Adipose tissue (tissue), 3 donors: ENCODE data around the gene ATRN. TPM values are rescaled to one million over a fixed set of nuclear protein-coding genes. Genes with fewer than 3 reads are reported as not detected.
"Not testable (repeated sequence)": the region's sequence is repeated elsewhere in the genome, so short reads cannot be mapped to it uniquely, and the experiment has no call there.

Experiments used
- H3K27ac ChIP-seq: one replicate; pipeline ENCODE4 v1.5.1; 2013; ENCODE audit warnings: low read depth, low read length
- WGBS, 3 donors: extraction: QIAGEN DNeasy Blood & Tissue Kit; methylation state at CpG; one replicate each; pipeline ENCODE4 v1.1.7; 2013; 5-methylcytosine and 5-hydroxymethylcytosine counted together
- polyA plus RNA-seq, 3 donors: library from polyadenylated mRNA; stranded (reverse); fragments of 200-250 nt; gene quantifications; one replicate each; pipeline ENCODE4 v1.2.3, GENCODE V29; 2013
- donor health status: healthy with polysubstance abuse.
- donor health status: Bipolar disorder and iron deficiency.
- donor health status: healthy.

ATRN gene
- 10 to 100 TPM in 1 of 3 donors, 1 to 10 TPM in 2; 4.3 to 11.6 (median 9.4) TPM for polyA plus RNA-seq

GRCh38 chr20:3470627-3471396 is at the start of gene ATRN:
Gene ATRN, plus strand, starts transcription at chr20:3471018. Its CDS starts 90 bp downstream, at chr20:3471108.
- no peak within 1 kb of the TSS for H3K27ac ChIP-seq
- 0% methylated on average over 61 to 95 of the region's 95 CpGs for WGBS, 3 donors

DNA sequence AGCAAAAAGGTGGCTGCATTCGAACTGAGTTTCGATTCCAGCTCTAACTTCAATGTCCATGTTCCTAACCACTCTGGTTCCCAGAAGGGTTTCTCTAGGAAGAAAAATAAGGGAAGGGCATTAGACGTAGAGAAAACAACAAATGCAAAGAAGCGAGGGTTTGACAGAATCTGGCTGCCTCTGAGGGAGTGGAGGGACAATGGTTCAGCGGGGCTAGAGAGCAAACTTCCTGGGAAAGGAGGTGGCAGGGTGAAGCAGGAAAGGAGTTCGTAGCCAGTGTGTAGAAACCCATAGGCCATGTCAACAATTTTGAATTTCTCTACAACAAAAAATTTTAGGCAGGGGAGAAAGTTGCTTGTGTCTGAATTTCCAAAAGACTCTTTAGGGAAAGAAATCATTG is 48.8 kb upstream of the ATRN start:
- H3K27ac ChIP-seq, result no peak overlapping the region

GRCh38 chr20:3423126-3423525 is 47.7 kb upstream of the ATRN start:
- WGBS, 3 donors, result 50 to 73% (median 59%) methylated on average over 5 of the region's 5 CpGs
- H3K27ac ChIP-seq, result no peak overlapping the region

More for the DNA sequence above, 48.8 kb upstream of the ATRN start:
- 77 to 92% (median 81%) methylated on average over 6 of the region's 6 CpGs for WGBS, 3 donors

- not testable (repeated sequence) for H3K27ac ChIP-seq
- 72 to 92% (median 81%) methylated on average over 4 of the region's 4 CpGs for WGBS, 3 donors
These were observed 44.1 kb upstream of the ATRN start for GRCh38 chr20:3426766-3427165.

DNA sequence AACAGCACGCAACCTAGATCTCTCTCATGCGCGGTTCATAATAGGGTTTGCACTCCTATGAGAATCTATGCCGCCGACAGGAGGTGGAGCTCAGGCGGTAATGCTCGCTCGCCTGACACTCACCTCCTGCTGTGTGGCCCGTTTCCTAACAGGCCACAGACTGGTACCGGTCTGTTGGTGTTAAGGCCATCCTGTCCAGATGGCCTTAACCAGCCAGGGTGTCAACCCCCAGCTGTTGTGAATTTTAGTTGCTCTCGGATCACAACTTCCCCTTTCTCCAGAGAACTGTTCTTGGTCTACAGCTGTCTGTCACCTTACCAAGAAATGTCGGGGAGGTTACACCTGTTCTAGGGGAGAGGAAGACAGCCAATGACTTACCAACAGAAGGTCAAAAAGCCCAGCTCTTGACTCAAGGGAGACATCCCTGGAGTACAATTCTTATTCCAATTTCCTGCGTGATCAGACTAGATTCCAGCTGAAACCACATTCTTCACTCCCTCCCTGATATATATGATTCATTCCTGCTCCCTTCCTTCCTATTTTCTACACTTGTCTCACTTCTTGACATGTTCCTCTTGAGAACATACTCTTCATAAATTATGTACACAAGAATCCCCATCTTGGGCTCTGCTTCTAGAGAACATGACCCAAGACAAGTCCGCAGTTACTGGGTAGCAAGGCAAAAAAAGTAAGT is 40.3 kb upstream of the ATRN start:
- 53 to 81% (median 55%) methylated on average over 14 of the region's 14 CpGs for WGBS, 3 donors
- H3K27ac ChIP-seq, result no peak overlapping the region

GRCh38 chr20:3431109-3431508 is 39.7 kb upstream of the ATRN start:
- H3K27ac ChIP-seq, result no peak overlapping the region
- WGBS, 3 donors, result 92 to 95% (median 93%) methylated on average over 4 of the region's 4 CpGs

- WGBS, 3 donors, result 87 to 88% (median 87%) methylated on average over 3 of the region's 3 CpGs
- no peak overlapping the region for H3K27ac ChIP-seq
These were observed 38.0 kb upstream of the ATRN start for GRCh38 chr20:3432844-3433243.

- 71 to 80% (median 76%) methylated on average over 3 of the region's 3 CpGs for WGBS, 3 donors
- H3K27ac ChIP-seq, result no peak overlapping the region
These were observed 37.1 kb upstream of the ATRN start for GRCh38 chr20:3433744-3434143.

- 76 to 95% (median 85%) methylated on average over 6 of the region's 6 CpGs for WGBS, 3 donors
- no peak overlapping the region for H3K27ac ChIP-seq
These were observed 36.6 kb upstream of the ATRN start for GRCh38 chr20:3434232-3434631.

DNA sequence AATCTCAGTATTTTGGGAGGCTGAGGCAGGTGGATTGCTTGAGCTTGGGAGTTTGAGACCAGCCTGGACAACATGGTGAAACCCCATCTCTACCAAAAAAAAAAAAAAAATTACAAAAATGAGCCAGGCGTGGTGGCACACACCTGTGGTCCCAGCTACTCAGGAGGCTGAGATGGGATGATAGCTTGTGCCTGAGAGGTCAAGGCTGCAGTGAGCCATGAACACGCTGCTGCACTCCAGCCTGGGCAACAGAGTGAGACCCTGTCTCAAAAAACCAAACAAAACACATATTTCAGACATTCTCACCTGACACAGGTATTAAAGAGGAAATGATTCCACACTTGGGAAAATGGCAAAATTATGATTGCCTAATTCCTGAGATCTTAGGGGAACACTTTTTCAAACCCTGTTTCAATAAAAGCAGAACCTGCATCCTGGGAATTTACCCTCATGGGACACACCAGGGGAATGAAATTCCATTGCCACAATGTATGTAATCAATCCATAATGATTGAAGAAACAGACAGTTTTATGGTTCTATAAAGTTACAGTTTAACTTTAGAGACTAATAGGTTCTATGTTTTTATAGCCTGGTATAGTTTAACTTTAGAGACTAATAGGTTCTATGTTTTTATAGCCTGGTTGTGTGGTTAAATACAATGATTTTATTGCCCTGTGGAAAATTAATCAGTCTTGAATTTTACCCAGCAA is 33.8 kb upstream of the ATRN start:
- H3K27ac ChIP-seq, result no peak overlapping the region
- 82 to 90% (median 89%) methylated on average over 2 of the region's 2 CpGs for WGBS, 3 donors

DNA sequence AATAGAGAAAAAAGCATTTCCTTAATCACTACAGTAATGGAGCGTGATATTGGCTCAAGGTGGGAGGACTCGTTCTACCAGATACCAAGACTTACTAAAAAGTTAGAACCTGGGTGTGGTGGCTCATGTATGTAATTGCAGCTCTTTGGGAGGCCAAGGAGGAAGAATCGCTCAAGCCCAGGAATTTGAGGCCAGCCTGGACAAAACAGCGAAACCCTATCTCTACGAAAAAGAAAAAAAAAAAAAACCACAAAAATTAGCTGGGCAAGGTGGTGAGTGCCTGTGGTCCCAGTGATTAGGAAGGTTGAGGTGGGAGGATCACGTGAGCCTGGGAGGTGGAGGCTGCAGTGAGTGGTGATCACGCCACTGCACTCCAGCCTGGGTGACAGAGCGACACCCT is 24.0 kb upstream of the ATRN start:
- 87 to 93% (median 89%) methylated on average over 8 of the region's 8 CpGs for WGBS, 3 donors
- no peak overlapping the region for H3K27ac ChIP-seq

GRCh38 chr20:3447321-3447720 is 23.5 kb upstream of the ATRN start:
- 78 to 100% (median 79%) methylated on average over 2 of the region's 2 CpGs for WGBS, 3 donors
- no peak overlapping the region for H3K27ac ChIP-seq

- WGBS, 3 donors, result 68 to 85% (median 84%) methylated on average over 1 of the region's 1 CpG
- H3K27ac ChIP-seq, result no peak overlapping the region
These were observed 21.5 kb upstream of the ATRN start for GRCh38 chr20:3449319-3449718.

- H3K27ac ChIP-seq, result no peak overlapping the region
- 70 to 80% (median 80%) methylated on average over 2 of the region's 2 CpGs for WGBS, 3 donors
These were observed 18.7 kb upstream of the ATRN start for GRCh38 chr20:3452136-3452535.

GRCh38 chr20:3452690-3453089 is 18.1 kb upstream of the ATRN start:
- WGBS, 3 donors, result 78 to 86% (median 80%) methylated on average over 4 of the region's 4 CpGs
- no peak overlapping the region for H3K27ac ChIP-seq

DNA sequence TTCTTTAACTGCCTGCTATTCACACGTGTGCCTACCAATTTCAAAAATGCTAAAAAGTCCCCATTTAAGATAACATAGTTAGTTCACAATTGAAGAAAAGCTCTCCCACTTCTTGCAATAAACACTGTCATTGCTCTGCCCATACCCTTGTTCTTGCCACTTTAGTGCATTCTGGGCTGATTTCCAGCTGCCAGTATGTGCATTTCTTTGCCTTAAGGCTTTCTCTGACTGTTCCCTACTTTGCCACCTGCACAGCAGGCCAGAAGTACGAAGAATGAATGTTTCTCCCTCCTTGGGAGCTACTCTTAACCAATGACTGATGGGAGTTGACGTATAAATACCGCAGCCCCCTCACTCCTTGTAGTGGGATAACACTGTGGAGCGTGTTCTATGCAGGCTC is 16.0 kb upstream of the ATRN start:
- 65 to 71% (median 67%) methylated on average over 5 of the region's 5 CpGs for WGBS, 3 donors
- no peak overlapping the region for H3K27ac ChIP-seq

GRCh38 chr20:3456648-3457047 is 14.2 kb upstream of the ATRN start:
- WGBS, 3 donors, result 46 to 71% (median 50%) methylated on average over 4 of the region's 4 CpGs

DNA sequence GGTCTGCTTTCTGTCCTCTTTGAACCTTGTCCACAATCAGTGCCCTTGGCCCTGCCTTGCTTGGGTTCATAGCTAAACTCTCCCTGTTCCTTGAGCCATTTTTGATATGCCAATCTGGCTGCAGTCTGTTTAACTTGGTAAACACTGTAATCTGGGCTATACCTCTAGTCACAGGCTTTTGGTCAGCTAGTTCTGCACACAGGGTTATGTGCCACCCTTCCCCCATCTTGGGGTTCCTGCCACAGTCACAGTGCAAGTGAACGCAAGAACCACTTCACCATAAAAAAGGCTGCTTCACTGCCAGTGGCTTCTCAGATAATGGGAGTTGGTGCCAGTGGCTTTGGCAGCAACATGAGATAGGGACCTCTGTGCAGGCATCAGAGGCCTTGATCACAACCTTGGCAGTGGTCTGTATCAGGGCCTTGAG is 10.9 kb upstream of the ATRN start:
- WGBS, 3 donors, result 45 to 92% (median 77%) methylated on average over 1 of the region's 1 CpG
- H3K27ac ChIP-seq, result no peak overlapping the region

More at GRCh38 chr20:3456648-3457047, 14.2 kb upstream of the ATRN start:
- no peak overlapping the region for H3K27ac ChIP-seq

DNA sequence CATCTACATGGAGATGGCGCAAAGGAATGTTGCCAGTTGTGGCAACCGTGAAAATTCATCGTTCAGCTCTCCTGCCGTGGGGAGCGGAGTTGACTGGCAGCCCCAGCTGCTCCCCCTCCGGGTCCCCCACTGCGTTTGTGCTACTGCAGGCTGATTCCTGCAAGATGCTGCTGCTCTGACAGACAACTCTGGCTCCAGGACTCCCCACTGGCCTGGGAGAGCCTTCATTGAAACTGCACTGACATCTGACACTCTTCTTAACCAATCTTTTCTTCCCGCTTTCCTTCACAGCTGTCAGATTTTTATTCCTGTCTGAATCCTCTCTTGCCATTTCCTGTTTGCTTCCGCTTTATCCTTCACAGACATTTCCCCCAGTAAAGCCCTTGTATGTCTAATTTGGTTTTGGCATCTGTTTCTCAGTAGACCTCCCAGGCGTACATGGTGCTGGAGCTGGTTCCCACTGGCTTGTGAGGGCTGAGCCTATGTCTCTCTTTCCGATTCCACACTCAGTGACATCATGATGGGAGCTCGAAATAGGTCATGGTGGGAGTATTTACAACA is 9.5 kb upstream of the ATRN start:
- WGBS, 3 donors, result 47 to 79% (median 51%) methylated on average over 12 of the region's 12 CpGs
- no peak overlapping the region for H3K27ac ChIP-seq
